Spleen (tissue), 11 donors: Measurements from ENCODE around the gene DPYD. TPM values are rescaled to one million over a fixed set of nuclear protein-coding genes. Genes with fewer than 3 reads are reported as not detected.

ENCODE experiments used
- DNase-seq: peaks from one replicate; pipeline ENCODE4 v3.0.0-alpha.2; 2020
- H3K27ac ChIP-seq, 8 donors: fragments of 200-600 bp; sonication (generic) in 7 of 8; 1 replicate in 4 of 8; 2 replicates in 4 of 8; pipeline versions ENCODE4 v1.5.0 to v1.8.0; 2016 to 2021; ENCODE audit warnings: inconsistent platforms in 4 of 8, mild to moderate bottlenecking in 4 of 8, moderate library complexity in 1 of 8
- H3K27me3 ChIP-seq, 7 donors: fragments of 200-600 bp; sonication (generic) in 6 of 7; replicated peaks in 1 of 7; 1 replicate in 4 of 7; 2 replicates in 3 of 7; pipeline versions ENCODE4 v1.5.0 to v1.8.0; 2016 to 2021; ENCODE audit warnings: inconsistent platforms in 3 of 7, mild to moderate bottlenecking in 1 of 7
- H3K36me3 ChIP-seq, 6 donors: fragments of 200-600 bp; sonication (generic) in 5 of 6; 1 replicate in 4 of 6; 2 replicates in 2 of 6; pipeline versions ENCODE4 v1.5.0 to v1.8.0; 2016 to 2021; ENCODE audit warnings: inconsistent platforms in 2 of 6
- H3K4me1 ChIP-seq, 6 donors: fragments of 200-600 bp; sonication (generic) in 5 of 6; 1 replicate in 3 of 6; 2 replicates in 3 of 6; pipeline versions ENCODE4 v1.5.0 to v1.8.0; 2016 to 2021; ENCODE audit warnings: inconsistent platforms in 3 of 6
- H3K4me3 ChIP-seq, 8 donors: fragments of 200-600 bp; sonication (generic) in 7 of 8; 1 replicate in 4 of 8; 2 replicates in 4 of 8; pipeline versions ENCODE4 v1.5.0 to v1.8.0; 2016 to 2021; ENCODE audit warnings: inconsistent platforms in 4 of 8, mild to moderate bottlenecking in 4 of 8, moderate library complexity in 2 of 8
- H3K9me3 ChIP-seq, 8 donors: fragments of 200-600 bp; sonication (generic) in 7 of 8; 1 replicate in 4 of 8; 2 replicates in 4 of 8; pipeline versions ENCODE4 v1.5.0 to v1.8.0; 2016 to 2021; ENCODE audit warnings: inconsistent platforms in 4 of 8
- CTCF ChIP-seq, 11 experiments: fragments of 200-600 bp in 7 of 11; fragments of 450-650 bp in 4 of 11; sonication (generic) in 4 of 11; IDR thresholded peaks in 8 of 11; conservative IDR thresholded peaks in 3 of 11; 1 replicate in 7 of 11; 2 replicates in 4 of 11; pipeline versions ENCODE4 v1.4.0 to v1.8.0; 2016 to 2021; ENCODE audit warnings: antibody characterized with exemption in 11 of 11, inconsistent platforms in 4 of 11, mild to moderate bottlenecking in 1 of 11
- POLR2A ChIP-seq, 3 donors: fragments of 450-650 bp; IDR thresholded peaks; one replicate each; pipeline ENCODE4 v1.5.1; 2017; ENCODE audit warnings: antibody characterized with exemption in 3 of 3, mild to moderate bottlenecking in 1 of 3
- POLR2AphosphoS5 ChIP-seq, 3 donors: sonication (generic); formaldehyde crosslinking; IDR thresholded peaks; one replicate each; pipeline ENCODE4 v1.5.1; 2017; ENCODE audit warnings: antibody characterized with exemption in 3 of 3
- WGBS, 5 donors: extraction: QIAGEN DNeasy Blood & Tissue Kit in 3 of 5; methylation state at CpG; one replicate each; pipeline versions ENCODE4 v1.1.5 to v1.1.7; 2013 to 2018; 5-methylcytosine and 5-hydroxymethylcytosine counted together
- intact Hi-C: fragments of 100-400 bp; cut with DNase I; formaldehyde crosslinking; loops from one replicate; pipeline ENCODE4 v1.15.0; 2023; ENCODE audit warnings: low total_unique reads
- polyA plus RNA-seq, 3 donors: library from polyadenylated mRNA; stranded (reverse); fragments of 200-250 nt; gene quantifications; one replicate each; pipeline ENCODE4 v1.2.1, GENCODE V29; 2013
- total RNA-seq, 7 donors: library from RNA; depleted of rRNA in 3 of 7; stranded (reverse); fragments of >200 nt in 3 of 7; fragmentation: NEBNext Ultra II Directional in 4 of 7; extraction: Animal tissue kit (Norgen Biotek cat#: 25700) in 4 of 7; gene quantifications; one replicate each; pipeline versions ENCODE4 v1.1.0 to v1.2.1, GENCODE V29; 2016 to 2021
- donor health status: healthy with polysubstance abuse.
- donor health status: DM: no; HTN: no; CAD: no; lungs with moderate emphysema.
- donor health status: DM: no; HTN: no; CAD: no.
- donor health status: Bipolar disorder and iron deficiency.
- donor health status: healthy.
- donor health status: DM: no; HTN: no; CAD: no.
- donor health status: DM: yes; HTN: yes; CAD: no.

Gene DPYD
- total and polyA plus RNA-seq, 10 donors, result 7.3 to 114 (median 92.3) TPM

DNA sequence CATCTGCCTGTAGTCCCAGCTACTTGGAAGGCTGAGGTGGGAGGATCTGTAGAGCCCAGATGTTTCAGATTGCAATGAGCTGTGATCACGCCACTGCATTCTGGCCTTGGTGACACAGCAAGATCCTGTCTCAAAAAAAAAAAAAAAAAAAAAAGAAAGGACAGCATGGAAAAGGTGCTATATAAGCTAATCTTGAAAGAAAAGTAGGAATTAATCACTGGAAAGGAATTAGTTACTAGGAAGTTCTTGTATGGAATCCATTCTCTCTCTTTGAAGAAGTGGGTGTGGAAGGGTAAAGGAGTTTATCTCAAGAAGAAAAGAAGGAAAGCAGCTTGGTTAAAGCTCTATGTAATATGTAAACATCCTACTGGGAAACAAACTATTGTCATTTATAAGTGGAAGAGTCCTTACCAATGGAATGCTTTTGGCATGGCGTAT lies 339.2 kb downstream of the DPYD start:
- DNase-seq, result no peak
- Histone ChIP-seq H3K27me3 (no peaks in the 10 kb centered on the region), H3K4me1 (no peaks in the 10 kb centered on the region), H3K36me3 (peaks cover 0 to 21% (median 0%) of the 10 kb centered on the region in 6 donors), H3K4me3 (no peak overlapping the region), H3K27ac (no peak overlapping the region), H3K9me3 (peaks cover 0 to 6% (median 0%) of the 10 kb centered on the region in 8 donors)
- intact Hi-C loops, result no loop called here
- 93 to 100% (median 97%) methylated on average over 2 of the region's 2 CpGs for WGBS, 5 donors
- TF ChIP-seq POLR2A (IDR thresholded peaks at IDR 0.05), result no peak
- TF ChIP-seq CTCF (IDR thresholded peaks at IDR 0.05 in 8 of 11, conservative IDR thresholded peaks at IDR 0.05 in 3 of 11), result no peak
- TF ChIP-seq POLR2AphosphoS5 (IDR thresholded peaks at IDR 0.05), result no peak

DNA sequence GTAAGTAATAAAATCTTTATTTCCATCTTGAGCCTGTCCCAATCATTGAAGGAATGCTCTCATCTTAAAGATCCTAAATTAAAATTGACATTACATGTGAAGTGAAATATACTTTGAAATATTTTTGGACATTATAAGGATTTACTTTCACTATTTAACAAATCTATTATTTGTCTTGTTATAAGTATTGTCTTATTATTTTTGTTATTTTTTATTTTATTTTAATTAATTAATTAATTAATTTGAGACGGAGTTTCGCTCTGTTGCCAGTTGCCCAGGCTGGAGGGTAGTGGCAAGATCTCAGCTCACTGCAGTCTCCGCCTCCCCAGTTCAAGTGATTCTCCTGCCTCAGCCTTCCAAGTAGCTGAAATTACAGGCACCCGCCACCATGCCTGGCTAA lies 343.2 kb downstream of the DPYD start:
- Histone ChIP-seq H3K4me3 (no peak overlapping the region), H3K36me3 (peaks cover 0 to 25% (median 3%) of the 10 kb centered on the region in 6 donors), H3K9me3 (no peaks in the 10 kb centered on the region), H3K27me3 (no peaks in the 10 kb centered on the region), H3K27ac (no peak overlapping the region), H3K4me1 (no peaks in the 10 kb centered on the region)
- WGBS, 5 donors, result 94 to 98% (median 97%) methylated on average over 4 of the region's 4 CpGs
- DNase-seq, result no peak
- intact Hi-C loops, result no loop called here
- no peak for TF ChIP-seq POLR2AphosphoS5 (IDR thresholded peaks at IDR 0.05)
- TF ChIP-seq CTCF (IDR thresholded peaks at IDR 0.05 in 8 of 11, conservative IDR thresholded peaks at IDR 0.05 in 3 of 11), result no peak
- TF ChIP-seq POLR2A (IDR thresholded peaks at IDR 0.05), result no peak

- intact Hi-C loops, result no loop called here
- H3K4me1 ChIP-seq, result no peaks in the 10 kb centered on the region
- DNase-seq, result no peak
Measured at GRCh38 chr1:97573553-97573952, 347.3 kb downstream of the DPYD start.

GRCh38 chr1:97572561-97572960 lies 348.3 kb downstream of the DPYD start:
- intact Hi-C loops, result no loop called here
- peaks cover 0 to 74% (median 3%) of the 10 kb centered on the region in 6 donors for H3K36me3 ChIP-seq
- WGBS, 5 donors, result 76 to 94% (median 89%) methylated on average over 1 of the region's 1 CpG
- no peaks in the 10 kb centered on the region for H3K27me3 ChIP-seq
- no peaks in the 10 kb centered on the region for H3K9me3 ChIP-seq
- TF ChIP-seq POLR2A (IDR thresholded peaks at IDR 0.05) (no peak), POLR2AphosphoS5 (IDR thresholded peaks at IDR 0.05) (no peak), CTCF (IDR thresholded peaks at IDR 0.05 in 8 of 11, conservative IDR thresholded peaks at IDR 0.05 in 3 of 11) (no peak)
- H3K4me3 ChIP-seq, result no peak overlapping the region
- no peak for DNase-seq
- no peak overlapping the region for H3K27ac ChIP-seq
- no peaks in the 10 kb centered on the region for H3K4me1 ChIP-seq

More at GRCh38 chr1:97573553-97573952, 347.3 kb downstream of the DPYD start:
- WGBS, 5 donors, result 90 to 96% (median 95%) methylated on average over 3 of the region's 3 CpGs
- no peaks in the 10 kb centered on the region for H3K27me3 ChIP-seq
- H3K4me3 ChIP-seq, result no peak overlapping the region
- peaks cover 0 to 65% (median 3%) of the 10 kb centered on the region in 6 donors for H3K36me3 ChIP-seq
- no peaks in the 10 kb centered on the region for H3K9me3 ChIP-seq
- TF ChIP-seq CTCF (IDR thresholded peaks at IDR 0.05 in 8 of 11, conservative IDR thresholded peaks at IDR 0.05 in 3 of 11) (no peak), POLR2AphosphoS5 (IDR thresholded peaks at IDR 0.05) (no peak), POLR2A (IDR thresholded peaks at IDR 0.05) (no peak)
- no peak overlapping the region for H3K27ac ChIP-seq
